Measurements from ENCODE around the gene TENT4B.
"Not testable (repeated sequence)": the region's sequence is repeated elsewhere in the genome, so short reads cannot be mapped to it uniquely, and the experiment has no call there.

TENT4B gene

DNA sequence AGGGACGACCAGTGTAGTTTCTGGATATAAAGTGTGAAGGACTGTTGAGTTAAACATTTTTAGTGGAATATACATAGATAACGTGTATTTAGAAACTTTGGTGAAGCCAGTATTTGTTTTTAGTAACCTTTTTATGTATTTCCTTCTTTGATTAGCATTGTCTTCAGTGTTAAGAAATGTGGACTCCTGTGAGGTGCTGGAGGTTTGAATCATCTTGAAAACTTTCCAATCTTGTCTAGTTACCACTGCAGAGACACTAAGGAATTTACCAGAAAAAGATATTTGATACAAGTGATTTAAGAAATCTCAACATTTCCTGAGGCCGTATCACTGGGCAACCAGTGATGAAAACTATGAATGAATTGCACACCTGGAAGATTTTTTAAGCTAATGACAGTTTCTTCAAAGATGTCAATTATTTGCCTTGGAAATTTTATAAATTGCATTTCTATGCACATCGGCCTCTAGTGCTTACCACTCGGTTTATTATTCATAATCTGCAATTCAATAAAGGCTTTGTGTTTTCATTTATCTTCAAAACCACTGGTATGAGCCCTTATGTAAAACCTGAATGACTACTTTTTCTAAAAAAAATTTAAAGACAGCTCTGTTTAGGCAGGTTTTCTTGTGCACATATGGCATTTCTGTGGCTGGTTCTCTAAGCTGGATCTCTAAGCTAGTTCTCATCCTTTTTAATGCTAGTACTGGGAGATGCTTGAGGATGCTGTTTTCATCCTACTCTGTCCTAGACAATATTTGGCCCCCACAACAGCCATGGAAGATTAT, 81.9 kb downstream of the TENT4B start:
- no peak for DNase-seq (ENCODE audit: low read depth in 3 of 3)

DNA sequence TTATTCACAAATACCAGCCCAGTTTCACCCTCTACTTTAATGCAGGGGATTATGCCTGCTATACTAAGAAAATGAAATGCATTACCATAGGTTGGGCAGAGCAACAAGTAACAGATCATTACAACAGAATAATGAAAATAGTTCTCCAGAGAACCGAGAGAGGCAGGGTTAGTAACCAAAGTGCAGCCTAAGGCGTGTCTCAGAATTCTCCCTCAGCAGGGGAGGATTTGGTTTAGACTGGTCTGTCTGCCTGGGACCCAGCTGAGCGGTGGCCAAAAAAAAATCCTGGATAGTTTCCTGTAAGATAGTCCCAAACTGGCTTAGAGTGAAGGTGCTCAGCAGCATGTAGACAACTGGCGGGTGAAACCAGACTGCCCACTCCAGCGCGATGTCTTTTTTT, 82.5 kb downstream of the TENT4B start:
- DNase-seq (ENCODE audit: low read depth in 3 of 3): no peak

DNA sequence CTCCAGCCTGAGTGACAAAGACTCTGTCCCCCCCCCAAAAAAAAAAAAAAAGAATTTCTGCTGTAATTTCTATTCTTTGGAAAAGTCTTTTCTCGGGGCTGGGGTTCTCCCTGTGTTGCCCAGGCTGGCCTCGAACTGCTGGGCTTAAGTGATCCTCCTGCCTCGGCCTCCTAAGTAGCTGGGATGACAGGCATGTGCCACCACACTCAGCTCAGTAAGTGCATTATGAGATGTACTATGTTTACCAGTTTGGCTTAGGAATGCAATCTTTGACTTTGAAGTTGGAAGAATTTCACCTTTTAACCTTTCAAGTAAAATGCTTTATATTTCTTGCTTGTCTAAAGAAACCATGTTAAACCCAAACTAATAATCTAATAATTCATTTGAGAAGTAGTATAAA, 85.2 kb downstream of the TENT4B start:
- no peak for DNase-seq (ENCODE audit: low read depth in 3 of 3)

DNA sequence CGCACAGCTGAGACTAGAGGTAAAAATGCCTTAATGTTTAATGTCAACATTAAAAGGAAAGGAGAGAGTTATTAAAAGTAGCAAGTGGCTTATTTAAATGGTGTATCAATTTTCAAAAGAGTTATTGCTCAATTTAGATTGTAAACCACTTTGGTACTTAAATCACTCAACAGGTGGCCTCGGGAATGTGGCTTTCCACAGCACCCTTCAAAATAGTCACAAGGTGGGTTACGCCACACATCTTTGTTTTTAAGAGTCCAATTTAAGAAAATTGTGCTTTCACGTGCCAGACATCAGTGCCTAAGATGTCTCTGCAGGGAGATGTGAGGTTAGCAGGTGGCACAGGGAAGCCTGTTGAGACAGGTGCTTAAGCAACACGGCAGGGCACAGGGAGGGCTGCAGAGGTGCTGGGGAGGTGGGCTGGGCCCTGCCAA, 85.8 kb downstream of the TENT4B start:
- DNase-seq (ENCODE audit: low read depth in 3 of 3): no peak

DNA sequence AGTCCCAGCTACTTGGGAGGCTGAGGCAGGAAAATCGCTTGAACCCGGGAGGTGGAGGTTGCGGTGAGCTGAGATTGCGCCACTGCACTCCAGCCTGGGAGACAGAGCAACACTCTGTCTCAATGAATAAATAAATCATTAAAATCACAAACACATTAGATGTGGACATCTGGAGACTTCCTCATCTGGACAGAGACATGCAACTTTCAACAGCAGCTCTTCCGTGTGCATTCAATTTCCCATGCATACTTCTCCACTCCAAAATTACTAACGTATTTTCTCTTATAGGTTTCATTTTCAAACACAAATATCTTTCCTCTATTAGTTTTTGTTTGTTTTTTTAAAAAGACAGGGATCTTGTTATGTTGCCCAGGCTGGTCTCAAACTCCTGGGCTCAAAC, 89.9 kb downstream of the TENT4B start:
- not testable (repeated sequence) for DNase-seq (ENCODE audit: low read depth in 3 of 3)

DNA sequence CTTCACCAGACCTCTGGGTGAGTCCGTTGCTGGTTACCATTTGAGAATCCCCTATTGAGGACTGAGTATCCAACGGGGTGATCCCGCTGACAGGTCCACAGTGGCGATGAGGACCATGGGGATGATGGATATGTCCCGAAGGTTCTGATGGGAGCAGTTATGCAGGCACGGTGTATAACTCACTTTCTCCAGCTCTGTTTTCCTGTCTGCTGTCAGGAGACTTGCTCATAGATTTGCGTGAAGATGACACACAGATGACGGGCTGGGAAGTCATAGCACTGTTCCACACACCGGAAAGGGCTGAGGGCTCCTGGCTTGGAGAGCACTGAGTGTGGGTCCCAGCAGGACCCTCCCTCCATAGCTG, 91.0 kb downstream of the TENT4B start:
- DNase-seq (ENCODE audit: low read depth in 3 of 3): no peak

DNA sequence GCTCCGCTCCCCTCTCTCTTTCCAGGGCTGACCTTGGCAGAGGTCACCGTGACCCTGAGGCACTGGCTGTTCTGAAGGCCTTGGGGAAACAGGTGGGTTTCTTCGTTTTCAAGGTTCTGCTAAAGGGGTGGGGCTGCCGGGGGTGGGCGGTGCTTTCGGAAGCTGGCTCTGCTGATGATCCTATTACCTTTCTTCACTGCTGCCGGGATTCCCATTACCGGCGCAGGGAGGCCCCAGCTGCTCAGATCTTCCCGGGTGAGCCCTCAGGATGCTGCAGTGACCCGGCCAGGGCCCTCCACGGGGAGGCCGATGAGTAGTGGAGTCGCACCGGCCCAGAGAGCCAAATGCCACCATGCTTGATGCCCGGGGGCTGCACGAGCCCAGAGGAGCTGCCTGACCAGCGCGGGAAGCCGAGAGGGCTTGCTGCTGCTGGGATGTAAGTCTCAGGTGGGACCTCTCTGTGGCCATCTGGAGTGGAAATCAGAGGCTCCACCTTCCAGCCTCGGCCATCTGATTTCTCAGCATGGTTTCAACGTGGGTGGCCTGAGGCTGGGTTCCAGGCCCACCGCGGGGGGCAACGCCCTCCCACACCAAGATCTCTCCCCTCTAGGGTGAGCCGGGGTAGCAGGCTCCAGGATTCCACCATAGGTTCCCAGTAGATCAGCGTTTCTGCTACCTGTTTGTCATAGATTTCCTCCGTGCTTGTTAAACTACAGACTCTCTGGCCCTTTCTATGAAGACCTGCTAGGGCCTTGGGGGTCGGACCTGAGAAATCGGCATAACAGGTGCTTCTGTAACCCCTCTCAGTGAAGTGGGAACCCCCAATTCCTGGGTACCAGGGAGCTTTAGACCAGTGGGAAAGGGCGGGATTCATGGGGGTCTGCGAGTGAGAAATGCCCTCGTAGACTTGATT, 91.7 kb downstream of the TENT4B start:
- DNase-seq (ENCODE audit: low read depth in 3 of 3): no peak

DNA sequence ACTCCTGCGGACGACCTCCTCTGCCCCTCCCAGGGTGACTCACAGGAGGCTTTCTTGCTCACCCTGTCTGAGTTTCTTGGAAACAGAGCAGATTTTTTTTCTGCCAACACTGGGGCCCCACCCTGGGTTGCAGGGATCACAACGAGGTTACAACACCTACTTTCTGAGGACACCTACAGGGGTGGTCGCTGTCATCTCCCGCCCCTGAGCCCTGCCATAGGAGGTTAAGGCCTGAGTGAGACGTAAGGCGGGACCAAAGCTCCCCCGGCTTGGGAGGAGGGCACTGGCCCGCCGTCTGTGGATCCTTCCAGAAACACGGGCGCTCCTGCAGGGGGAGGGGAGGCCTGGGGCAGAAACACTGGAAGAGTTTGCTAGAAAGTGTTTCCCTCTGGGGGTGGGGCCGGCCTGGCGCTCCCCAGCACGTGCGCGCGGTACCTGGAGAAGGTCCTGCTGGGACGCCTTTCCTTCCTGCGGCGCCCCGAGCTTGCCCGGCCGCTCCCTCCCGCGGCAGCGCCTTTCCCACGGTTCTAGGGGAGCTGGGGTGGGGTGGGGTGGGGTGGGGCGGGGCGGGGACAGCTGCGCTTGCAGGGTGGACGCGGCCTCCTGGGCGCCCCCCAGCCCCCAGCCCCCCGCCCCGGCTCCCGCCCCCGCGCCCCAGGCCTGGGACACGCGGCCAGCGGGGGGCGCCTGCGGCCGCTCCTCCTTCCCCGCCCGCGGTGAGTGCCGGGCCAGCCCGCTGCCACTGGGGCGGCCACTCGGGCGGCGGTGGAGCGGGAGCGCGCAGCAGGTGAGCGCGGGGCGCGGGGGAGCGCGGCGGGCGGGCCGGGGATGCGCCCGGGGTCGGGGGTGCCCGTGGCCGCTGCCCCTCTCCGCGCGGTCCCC, 92.6 kb downstream of the TENT4B start:
- peak in 2 of 3 donors; percentile 57 for DNase-seq (ENCODE audit: low read depth in 3 of 3)

DNA sequence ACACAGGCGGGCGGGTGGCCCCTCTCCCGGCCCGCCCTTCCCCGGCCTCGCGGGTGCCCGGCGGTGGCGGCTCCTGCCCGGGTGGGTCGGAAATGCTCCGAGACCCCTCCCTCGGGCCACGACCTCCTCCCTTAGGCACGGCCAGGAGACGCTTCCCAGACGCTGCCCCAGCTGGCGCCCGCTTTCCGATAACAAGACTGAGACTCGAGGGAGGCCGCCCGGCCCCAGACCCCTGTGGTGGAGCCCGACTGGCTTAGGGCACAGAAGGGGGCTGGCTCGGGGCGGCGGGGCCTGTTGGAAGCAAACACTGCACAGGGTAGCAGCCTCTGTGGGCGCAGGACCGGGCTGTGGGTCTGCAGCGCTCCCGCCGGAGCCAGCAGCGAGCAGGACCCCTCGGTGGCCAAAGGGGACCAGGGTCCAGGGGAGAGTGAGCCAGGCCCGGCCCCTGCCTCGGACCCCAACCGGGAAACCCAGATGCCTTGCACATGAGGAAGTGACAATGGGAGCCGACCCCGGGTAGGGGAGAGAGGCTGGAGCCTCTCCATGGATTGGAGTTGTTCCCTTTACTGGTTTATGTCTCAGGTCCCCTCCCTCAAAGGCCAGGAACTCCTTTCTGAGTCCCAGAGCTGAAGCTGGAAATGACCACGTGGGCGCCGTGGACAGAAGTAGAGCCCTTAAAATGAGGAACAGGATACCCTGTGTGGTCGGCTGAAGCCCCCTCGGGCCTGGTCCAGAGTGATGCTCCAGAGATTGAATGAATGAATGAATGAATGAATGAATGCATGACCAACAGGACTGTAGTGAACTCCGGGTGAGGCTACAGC, 93.4 kb downstream of the TENT4B start:
- no peak for DNase-seq (ENCODE audit: low read depth in 3 of 3)

DNA sequence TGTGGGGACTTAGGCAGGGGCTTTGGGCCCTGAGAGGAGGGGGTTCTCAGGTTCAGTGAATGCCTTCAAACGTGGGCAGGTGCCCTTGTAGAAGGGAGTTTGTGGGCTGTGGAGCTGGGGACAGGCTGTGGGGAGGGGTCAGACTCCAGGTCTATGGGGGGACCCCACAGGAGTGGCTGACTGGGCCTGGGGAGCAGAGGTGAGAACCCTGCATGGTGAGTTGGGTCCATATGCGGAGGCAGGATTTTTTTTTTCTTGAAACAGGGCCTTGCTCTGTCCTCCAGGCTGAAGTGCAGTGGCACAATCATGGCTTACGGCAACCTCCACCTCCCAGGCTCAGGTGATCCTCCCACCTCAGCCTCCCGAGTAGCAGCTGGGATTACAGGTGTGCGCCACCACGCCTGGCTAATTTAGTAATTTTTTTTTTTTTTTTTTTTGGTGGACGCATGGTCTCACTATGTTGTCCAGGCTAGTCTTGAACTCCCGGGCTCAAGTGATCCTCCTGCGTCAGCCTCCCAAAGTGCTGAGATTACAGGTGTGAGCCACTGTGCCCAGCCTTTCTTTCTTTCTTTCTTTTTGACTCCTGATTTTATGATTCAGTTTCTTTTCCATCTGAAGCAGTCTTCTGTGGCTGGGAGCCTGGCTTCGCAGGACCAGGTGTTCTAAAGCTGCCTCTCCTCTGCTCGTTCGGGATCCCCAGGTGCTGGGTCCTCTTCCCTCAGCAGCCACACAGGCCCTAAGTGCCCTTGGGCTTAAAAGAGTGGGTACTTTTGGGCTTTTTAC, 94.2 kb downstream of the TENT4B start:
- DNase-seq (ENCODE audit: low read depth in 3 of 3): no peak

DNA sequence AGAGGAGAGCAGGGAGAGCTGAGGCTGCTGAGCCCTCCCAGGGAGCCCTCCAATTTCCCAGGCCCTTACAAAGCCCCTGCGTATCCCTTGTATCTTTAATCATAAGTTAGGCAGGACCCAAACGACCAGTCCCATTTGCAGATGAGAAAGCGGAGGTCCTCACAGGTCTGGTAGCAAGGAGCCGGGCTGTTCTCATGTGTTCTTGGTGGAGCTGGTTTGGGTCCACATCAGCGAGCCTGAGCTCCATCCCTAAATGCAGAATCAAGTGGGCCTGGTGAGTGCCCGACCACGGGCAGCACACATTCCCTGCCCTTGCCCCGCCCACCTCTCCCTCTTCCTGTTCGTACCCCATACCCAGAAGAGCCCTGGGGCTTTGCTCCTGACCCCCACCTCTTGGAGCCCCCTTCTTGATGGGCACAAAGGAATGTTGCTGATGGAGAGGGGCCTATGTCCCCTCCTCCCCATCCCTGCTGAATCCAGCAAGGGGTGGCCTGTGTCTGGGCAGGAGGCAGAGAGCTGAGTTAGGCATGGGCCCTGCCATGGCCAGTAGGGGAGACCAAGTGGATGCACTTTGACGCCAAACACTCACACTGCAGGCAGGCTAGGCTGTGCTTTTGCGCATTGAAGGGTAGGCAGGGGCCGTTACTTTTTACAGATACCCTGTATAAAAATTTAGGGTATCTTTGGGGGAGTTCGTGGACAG, 95.0 kb downstream of the TENT4B start:
- DNase-seq (ENCODE audit: low read depth in 3 of 3): no peak

DNA sequence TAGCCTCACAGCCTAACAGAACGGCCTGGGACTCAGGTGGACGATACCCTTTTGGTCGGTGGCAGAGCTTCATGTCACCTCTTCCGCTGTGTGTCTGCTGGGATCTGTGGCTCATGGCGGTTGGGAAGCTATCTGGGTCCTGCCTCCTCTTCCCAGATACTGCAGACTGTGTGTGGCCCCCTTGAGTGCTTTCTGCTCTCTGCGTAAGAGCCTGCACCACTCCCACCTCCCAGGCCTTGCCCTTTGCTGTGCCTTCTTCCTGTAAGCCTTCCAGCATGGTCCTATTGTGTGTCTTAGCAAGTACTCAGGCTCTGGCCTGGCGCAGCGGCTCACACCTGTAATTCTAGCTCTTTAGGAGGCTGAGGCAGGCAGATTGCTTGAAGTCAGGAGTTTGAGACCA, 95.7 kb downstream of the TENT4B start:
- DNase-seq (ENCODE audit: low read depth in 3 of 3): no peak

DNA sequence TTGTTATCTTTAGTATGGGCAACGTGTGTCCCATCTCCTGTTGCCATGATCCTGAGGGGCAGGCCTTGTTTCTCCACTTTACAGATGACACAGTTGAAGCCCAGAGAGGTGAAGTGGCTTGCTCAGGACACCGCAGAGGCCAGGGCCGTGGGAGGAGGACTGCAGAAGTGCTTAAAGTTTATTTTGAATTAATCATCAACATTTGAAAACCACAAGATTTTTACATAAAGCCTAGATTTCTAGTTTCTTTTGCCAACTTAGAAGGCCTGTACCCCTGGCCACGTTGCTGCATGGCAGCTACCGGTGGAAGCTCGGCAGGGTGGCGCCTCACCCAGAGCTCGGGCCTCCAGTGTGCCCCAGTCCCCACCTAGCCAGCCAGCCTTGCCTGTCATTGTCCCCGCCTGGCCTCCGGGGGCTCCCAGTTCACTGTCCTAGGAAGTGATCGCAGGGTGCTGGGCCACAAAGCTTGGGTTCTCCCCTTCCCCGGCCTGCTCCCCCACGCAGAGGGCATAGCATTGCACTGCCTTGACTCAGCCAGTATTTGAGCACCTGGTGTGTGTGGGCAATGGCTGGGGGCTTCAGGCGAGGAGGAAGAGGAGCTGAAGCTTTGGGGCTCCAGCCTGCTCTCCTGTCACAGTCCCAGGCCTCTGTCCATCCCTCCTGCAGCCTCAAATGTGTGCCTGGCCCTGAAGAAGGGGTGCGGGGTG, 98.4 kb downstream of the TENT4B start:
- DNase-seq (ENCODE audit: low read depth in 3 of 3): no peak

DNA sequence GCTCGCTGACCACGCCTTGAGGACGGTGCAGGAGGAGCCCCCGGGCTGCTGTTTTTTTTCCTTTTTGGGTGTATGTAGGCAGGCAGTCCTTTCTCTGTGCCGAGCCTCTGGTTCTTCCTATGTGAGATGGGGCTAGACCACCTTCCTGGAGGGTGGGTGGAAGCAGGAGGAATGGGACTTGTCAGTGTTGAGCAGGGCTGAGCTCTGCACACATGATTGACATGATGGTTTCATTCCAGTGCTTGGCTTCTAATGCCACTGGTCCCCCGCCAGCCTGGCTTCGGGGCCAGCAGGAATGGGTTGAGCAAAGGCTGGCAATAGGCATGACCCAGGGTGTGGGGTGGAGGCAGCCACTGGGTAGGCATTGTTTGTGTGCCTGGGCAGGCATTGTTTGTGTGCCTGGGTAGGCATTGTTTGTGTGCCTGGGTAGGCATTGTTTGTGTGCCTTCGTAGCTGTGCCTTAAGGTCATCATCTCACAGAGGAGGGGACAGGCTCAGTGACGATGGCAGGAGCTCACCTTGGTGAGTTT, 99.0 kb downstream of the TENT4B start:
- no peak for DNase-seq (ENCODE audit: low read depth in 3 of 3)

DNA sequence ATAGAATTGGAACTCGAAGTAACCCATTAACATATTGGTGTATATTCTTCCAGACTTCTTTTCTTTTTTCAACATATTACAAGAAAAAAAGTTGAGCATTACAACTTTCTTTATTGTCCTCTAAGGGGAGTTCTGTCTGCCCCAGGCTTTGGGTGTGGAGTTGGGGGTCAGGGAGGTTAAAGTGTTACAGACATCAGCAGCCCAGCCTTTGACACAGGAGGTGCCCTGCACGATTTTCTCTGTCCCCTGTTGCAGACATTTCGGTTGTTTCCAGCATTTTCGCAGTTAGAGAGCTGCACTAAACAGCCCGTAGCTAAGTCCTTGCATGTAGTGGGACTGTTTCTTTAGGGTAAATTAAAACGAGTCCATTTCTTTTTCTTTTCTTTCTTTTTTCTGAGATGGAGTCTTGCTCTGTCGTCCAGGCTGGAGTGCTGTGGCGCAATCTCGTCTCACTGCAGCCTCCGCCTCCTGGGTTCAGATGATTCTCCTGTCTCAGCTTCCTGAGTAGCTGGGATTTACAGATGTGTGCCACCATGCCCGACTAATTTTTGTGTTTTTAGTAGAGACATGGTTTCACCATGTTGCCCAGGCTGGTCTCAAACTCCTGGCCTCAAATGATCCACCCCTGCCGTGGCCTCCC, 99.9 kb downstream of the TENT4B start:
- DNase-seq (ENCODE audit: low read depth in 3 of 3): no peak

DNA sequence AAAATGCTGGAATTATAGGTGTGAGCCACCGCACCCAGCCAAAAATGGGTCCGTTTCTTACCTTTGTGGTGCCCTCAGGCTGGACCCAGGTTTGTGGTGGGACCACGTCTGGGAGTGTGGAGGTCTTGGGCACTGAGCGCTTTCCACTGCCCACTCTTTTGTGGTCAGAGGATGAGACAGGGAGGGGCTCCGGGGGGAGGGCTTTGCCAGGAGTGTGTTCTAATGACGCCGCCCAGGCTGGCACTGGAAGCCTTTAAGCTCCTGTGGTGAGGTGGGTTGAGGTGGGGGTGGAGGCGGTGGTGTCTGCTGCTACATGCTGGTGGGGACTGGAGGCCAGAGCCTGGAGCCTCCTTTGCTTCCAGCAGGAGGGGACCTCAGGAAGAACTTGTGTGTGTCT, 100.4 kb downstream of the TENT4B start:
- DNase-seq (ENCODE audit: low read depth in 3 of 3): no peak

DNA sequence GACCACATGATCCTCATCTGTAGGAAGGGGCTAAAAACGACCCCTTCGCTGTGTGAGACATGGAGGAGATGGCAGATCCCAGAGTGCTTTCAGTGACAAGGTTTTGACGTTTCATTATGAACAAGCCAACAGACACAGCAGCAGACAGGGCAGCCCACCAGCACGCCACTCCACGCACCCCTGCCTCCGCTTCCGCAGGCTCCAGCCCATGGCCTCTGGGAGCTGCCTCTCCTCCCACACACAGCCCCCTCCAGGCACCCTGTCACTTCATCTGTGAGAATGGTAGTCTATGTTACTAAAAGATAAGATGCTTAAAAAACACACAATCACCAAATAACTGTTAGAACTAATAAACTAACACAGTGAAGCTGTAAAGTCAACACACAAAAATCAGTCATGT, 101.0 kb downstream of the TENT4B start:
- no peak for DNase-seq (ENCODE audit: low read depth in 3 of 3)

DNA sequence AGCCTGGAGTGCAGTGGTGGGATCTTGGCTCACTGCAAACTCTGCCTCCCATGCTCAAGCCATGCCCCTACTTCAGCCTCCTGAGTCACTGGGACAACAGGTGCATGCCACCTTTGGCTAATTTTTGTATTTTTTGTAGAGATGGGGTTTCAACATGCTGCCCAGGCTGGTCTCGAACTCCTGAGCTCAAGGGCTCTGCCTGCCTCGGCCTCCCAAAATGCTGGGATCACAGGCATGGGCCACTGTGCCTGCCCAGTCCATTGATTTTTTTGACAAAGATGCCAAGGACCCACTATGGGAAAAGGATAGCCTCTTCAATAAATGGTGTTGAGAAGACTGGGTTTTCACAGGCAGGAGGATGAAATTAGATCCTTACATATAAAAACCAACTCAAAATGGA, 102.4 kb downstream of the TENT4B start:
- no peak for DNase-seq (ENCODE audit: low read depth in 3 of 3)

Measured in stimulated activated CD4-positive, alpha-beta T cell treated with anti-CD3 and anti-CD28 coated beads, TNF-alpha, amount 100 ng/mL, for 48 hours (primary cell).